ENCODE measurements around the gene QKI. TPM values are rescaled to one million over a fixed set of nuclear protein-coding genes. Genes with fewer than 3 reads are reported as not detected.

Gene QKI
- total RNA-seq, 1 experiment from 2014 or later: 64.3 TPM

DNA sequence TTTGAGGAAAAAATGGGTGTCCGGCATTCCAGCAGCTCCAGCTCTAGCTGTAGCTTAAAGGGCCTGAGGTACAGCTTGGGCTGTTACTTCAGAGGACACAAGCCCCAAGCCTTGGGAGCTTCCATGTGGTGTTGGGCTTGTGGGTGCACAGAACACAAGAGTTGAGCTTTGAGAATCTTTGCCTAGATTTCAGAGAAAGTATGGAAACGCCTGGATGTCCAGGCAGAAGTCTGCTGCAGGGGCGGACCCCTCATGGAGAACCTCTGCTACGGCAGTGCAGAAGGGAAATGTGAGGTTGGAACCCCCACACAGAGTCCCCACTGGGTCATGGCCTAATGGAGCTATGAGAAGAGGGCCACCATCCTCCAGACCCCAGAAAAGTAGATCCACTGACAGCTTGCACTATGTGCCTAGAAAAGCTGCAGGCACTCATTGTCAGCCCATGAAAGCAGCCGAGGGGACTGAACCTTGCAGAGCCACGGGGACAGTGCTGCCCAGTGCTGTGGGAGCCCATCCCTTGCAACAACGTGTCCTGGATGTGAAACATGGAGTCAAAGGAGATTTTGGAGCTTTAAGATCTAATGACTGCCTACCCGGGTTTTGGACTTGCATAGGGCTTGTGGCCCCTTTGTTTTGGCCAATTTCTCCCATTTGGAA lies 90.6 kb downstream of the QKI start:
- Histone ChIP-seq H3K9ac (ENCODE audit: low read length) (no peak overlapping the region), H3K27me3 (ENCODE audit: low read length) (no peaks in the 10 kb centered on the region), H3K4me1 (ENCODE audit: insufficient read depth, low read length) (no peaks in the 10 kb centered on the region), H4K20me1 (ENCODE audit: low read length) (0 out of 2 replicates have a peak, but pooled peaks cover 4% of the 10 kb centered on the region), H3K36me3 (ENCODE audit: low read depth, low read length) (peaks cover 27% of the 10 kb centered on the region), H3K79me2 (ENCODE audit: low read length) (peaks cover 85% of the 10 kb centered on the region), H3K4me3 (ENCODE audit: low read length) (no peak overlapping the region), H3F3A (ENCODE audit: low read length, unreplicated experiment) (no peaks in the 10 kb centered on the region), H3K9me3 (ENCODE audit: low read length) (peaks cover 11% of the 10 kb centered on the region), H3K4me2 (ENCODE audit: low read length) (no peak overlapping the region), H2AFZ (ENCODE audit: low read length) (no peak overlapping the region), H3K27ac (ENCODE audit: low read length) (no peak overlapping the region), H3K9me2 (replicated peaks; ENCODE audit: low read length) (no peaks in the 10 kb centered on the region)
- BruUV-seq (replicated peaks): no TSS peak
- TF ChIP-seq, protein P1, sequence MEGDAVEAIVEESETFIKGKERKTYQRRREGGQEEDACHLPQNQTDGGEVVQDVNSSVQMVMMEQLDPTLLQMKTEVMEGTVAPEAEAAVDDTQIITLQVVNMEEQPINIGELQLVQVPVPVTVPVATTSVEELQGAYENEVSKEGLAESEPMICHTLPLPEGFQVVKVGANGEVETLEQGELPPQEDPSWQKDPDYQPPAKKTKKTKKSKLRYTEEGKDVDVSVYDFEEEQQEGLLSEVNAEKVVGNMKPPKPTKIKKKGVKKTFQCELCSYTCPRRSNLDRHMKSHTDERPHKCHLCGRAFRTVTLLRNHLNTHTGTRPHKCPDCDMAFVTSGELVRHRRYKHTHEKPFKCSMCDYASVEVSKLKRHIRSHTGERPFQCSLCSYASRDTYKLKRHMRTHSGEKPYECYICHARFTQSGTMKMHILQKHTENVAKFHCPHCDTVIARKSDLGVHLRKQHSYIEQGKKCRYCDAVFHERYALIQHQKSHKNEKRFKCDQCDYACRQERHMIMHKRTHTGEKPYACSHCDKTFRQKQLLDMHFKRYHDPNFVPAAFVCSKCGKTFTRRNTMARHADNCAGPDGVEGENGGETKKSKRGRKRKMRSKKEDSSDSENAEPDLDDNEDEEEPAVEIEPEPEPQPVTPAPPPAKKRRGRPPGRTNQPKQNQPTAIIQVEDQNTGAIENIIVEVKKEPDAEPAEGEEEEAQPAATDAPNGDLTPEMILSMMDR (conservative IDR thresholded peaks at IDR 0.05; ENCODE audit: low read depth, low read length): no peak
- TF ChIP-seq EZH2phosphoT487 (IDR thresholded peaks at IDR 0.05; ENCODE audit: borderline replicate concordance, low read length): no peak
- no peak for TF ChIP-seq EZH2 (IDR thresholded peaks at IDR 0.05; ENCODE audit: low read length, unreplicated experiment)
- ATAC-seq (no peak), DNase-seq (no peak)
- CTCF ChIA-PET: no interaction called here
- intact Hi-C loops (cut with micrococcal nuclease): no loop called here
- POLR2A ChIA-PET (ENCODE audit: unreplicated experiment): no interaction called here

DNA sequence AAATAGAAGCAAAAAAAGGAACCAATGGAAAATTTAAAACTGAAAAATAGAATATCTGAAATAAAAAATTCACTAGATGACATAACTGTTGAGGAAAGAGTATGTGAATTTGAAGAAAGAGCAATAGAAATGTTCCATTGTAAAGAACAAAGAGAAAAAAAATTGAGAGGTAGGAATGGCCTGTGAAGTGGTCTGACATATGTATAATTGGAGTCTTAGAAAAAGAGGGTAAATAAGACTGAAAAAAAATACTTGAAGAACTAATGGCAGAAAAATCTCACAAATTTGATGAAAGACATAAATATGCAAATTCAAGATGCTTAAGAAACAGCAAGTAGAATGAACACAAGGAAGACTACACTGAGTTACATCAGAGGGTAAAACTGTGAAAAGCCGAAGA lies 93.4 kb downstream of the QKI start:
- intact Hi-C loops (cut with micrococcal nuclease): no loop called here
- ChIA-PET POLR2A (ENCODE audit: unreplicated experiment) (no interaction called here), CTCF (no interaction called here)
- H3K36me3 ChIP-seq (ENCODE audit: low read depth, low read length): peaks cover 27% of the 10 kb centered on the region
- H3K4me3 ChIP-seq (ENCODE audit: low read length): no peak overlapping the region
- DNase-seq (no peak), ATAC-seq (no peak)
- no TSS peak for BruUV-seq (replicated peaks)
- H3F3A ChIP-seq (ENCODE audit: low read length, unreplicated experiment): no peaks in the 10 kb centered on the region
- TF ChIP-seq EZH2 (IDR thresholded peaks at IDR 0.05; ENCODE audit: low read length, unreplicated experiment) (no peak), EZH2phosphoT487 (IDR thresholded peaks at IDR 0.05; ENCODE audit: borderline replicate concordance, low read length) (no peak)
- TF ChIP-seq, protein P1 (conservative IDR thresholded peaks at IDR 0.05; ENCODE audit: low read depth, low read length): no peak
- H3K79me2 ChIP-seq (ENCODE audit: low read length): peaks cover 87% of the 10 kb centered on the region
- H4K20me1 ChIP-seq (ENCODE audit: low read length): 0 out of 2 replicates have a peak, but pooled peaks cover 4% of the 10 kb centered on the region
- no peaks in the 10 kb centered on the region for H3K27me3 ChIP-seq (ENCODE audit: low read length)
- H3K4me1 ChIP-seq (ENCODE audit: insufficient read depth, low read length): no peaks in the 10 kb centered on the region
- H3K27ac ChIP-seq (ENCODE audit: low read length): no peak overlapping the region
- peaks cover 11% of the 10 kb centered on the region for H3K9me3 ChIP-seq (ENCODE audit: low read length)
- H3K9me2 ChIP-seq (replicated peaks; ENCODE audit: low read length): no peaks in the 10 kb centered on the region
- no peak overlapping the region for H3K4me2 ChIP-seq (ENCODE audit: low read length)
- H3K9ac ChIP-seq (ENCODE audit: low read length): no peak overlapping the region
- no peak overlapping the region for H2AFZ ChIP-seq (ENCODE audit: low read length)

DNA sequence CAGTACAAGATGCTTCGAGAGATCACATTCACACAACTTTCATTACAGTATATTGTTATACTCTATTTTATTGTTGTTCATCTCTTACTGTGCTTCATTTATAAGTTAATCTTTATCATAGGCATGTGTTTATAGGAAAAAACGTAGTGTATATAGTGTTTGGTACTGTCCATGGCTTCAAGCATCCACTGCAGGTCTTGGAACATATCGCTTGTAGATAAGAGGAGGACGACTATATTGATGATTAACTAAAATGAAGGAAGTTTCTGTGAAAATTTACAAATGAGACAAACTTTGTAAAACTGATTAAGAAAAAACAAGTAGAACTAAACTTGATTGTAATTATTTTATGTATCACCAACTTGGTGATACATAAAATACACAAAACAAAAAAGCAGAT lies 98.5 kb downstream of the QKI start:
- intact Hi-C loops (cut with micrococcal nuclease): no loop called here
- ATAC-seq: no peak
- ChIA-PET CTCF (no interaction called here), POLR2A (ENCODE audit: unreplicated experiment) (no interaction called here)
- no peak for TF ChIP-seq EZH2 (IDR thresholded peaks at IDR 0.05; ENCODE audit: low read length, unreplicated experiment)
- no peak for TF ChIP-seq EZH2phosphoT487 (IDR thresholded peaks at IDR 0.05; ENCODE audit: borderline replicate concordance, low read length)
- TF ChIP-seq, protein P1 (conservative IDR thresholded peaks at IDR 0.05; ENCODE audit: low read depth, low read length): no peak
- H3K4me2 ChIP-seq (ENCODE audit: low read length): no peak overlapping the region
- no peaks in the 10 kb centered on the region for H3K9me2 ChIP-seq (replicated peaks; ENCODE audit: low read length)
- H4K20me1 ChIP-seq (ENCODE audit: low read length): 0 out of 2 replicates have a peak, but pooled peaks cover 8% of the 10 kb centered on the region
- BruUV-seq (replicated peaks): no TSS peak
- peaks cover 3% of the 10 kb centered on the region for H3K36me3 ChIP-seq (ENCODE audit: low read depth, low read length)
- H3K4me1 ChIP-seq (ENCODE audit: insufficient read depth, low read length): no peaks in the 10 kb centered on the region
- H3K27ac ChIP-seq (ENCODE audit: low read length): no peak overlapping the region
- H3K4me3 ChIP-seq (ENCODE audit: low read length): no peak overlapping the region
- H2AFZ ChIP-seq (ENCODE audit: low read length): no peak overlapping the region
- no peak overlapping the region for H3K9ac ChIP-seq (ENCODE audit: low read length)
- H3K9me3 ChIP-seq (ENCODE audit: low read length): no peaks in the 10 kb centered on the region
- H3K27me3 ChIP-seq (ENCODE audit: low read length): no peaks in the 10 kb centered on the region
- no peak for DNase-seq
- no peaks in the 10 kb centered on the region for H3F3A ChIP-seq (ENCODE audit: low read length, unreplicated experiment)
- H3K79me2 ChIP-seq (ENCODE audit: low read length): peaks cover 84% of the 10 kb centered on the region

Data from PC-3 (cell line).